ENCODE measurements around the gene ZNF787. TPM values are rescaled to one million over a fixed set of nuclear protein-coding genes. Genes with fewer than 3 reads are reported as not detected.
A peak's percentile ranks its signal among the peaks of the same experiment; 100 is the strongest.

Gene ZNF787
- total and polyA plus RNA-seq, 2 of the 8 experiments (the other 6 are each of a cell fraction or from before 2014, with no cell fraction given) = 19.7 to 56.0 TPM

- Histone ChIP-seq H3K56ac (replicated peaks; ENCODE audit: insufficient read length, low read depth, low read length) (no peak overlapping the region), H3K27ac (ENCODE audit: low read depth, low read length) (no peak overlapping the region), H2BK5ac (ENCODE audit: low read depth, low read length) (peak overlapping the region; percentile 78), H3K4ac (replicated peaks; ENCODE audit: insufficient read length, low read depth, low read length) (no peak overlapping the region), H4K91ac (replicated peaks; ENCODE audit: insufficient read length, low read length) (no peak overlapping the region), H3K9ac (replicated peaks in 1 of 4; ENCODE audit: extremely low read depth in 1 of 4, low read depth in 3 of 4, low read length in 3 of 4) (peak overlapping the region in 1 of 4 experiments; percentile 48; a peak in 1 of 7 replicates), H2BK120ac (replicated peaks; ENCODE audit: low read depth, low read length) (no peak overlapping the region), H4K5ac (ENCODE audit: insufficient read length, low read depth, low read length) (no peak overlapping the region), H2AFZ (ENCODE audit: low read length) (no peak overlapping the region), H2BK15ac (ENCODE audit: low read length) (peak overlapping the region; percentile 63; the same call in 1 of the 2 replicates), H3K79me1 (ENCODE audit: low read depth, low read length) (peaks cover 11% of the 10 kb centered on the region), H3K36me3 (ENCODE audit: control insufficient read depth in 2 of 4, insufficient read depth in 4 of 4, low read length in 3 of 4) (peaks cover 5 to 21% (median 6%) of the 10 kb centered on the region in 4 experiments; a peak in 6 of 8 replicates), H3K14ac (ENCODE audit: insufficient read length) (no peak overlapping the region), H3K23ac (ENCODE audit: insufficient read length) (no peak overlapping the region), H2BK20ac (ENCODE audit: low read length) (no peak overlapping the region), H3K4me2 (ENCODE audit: insufficient read depth in 1 of 2, low read depth in 2 of 2, low read length in 2 of 2) (peak overlapping the region; percentile 51), H3K4me1 (replicated peaks in 1 of 4; ENCODE audit: control insufficient read depth in 3 of 4, insufficient read depth in 4 of 4, low read length in 3 of 4) (peaks cover 5 to 10% (median 8%) of the 10 kb centered on the region in 4 experiments), H3K23me2 (ENCODE audit: low read depth, low read length) (no peaks in the 10 kb centered on the region), H3K27me3 (replicated peaks in 1 of 4; ENCODE audit: control insufficient read depth in 3 of 4, extremely low read depth in 1 of 4, insufficient read depth in 3 of 4, low read length in 3 of 4) (no peaks in the 10 kb centered on the region), H4K8ac (ENCODE audit: extremely low read depth, insufficient read depth, low read length) (no peak overlapping the region), H4K20me1 (replicated peaks in 1 of 2; ENCODE audit: control insufficient read depth in 1 of 2, insufficient read depth in 2 of 2, low read length in 2 of 2) (peaks cover 3 to 6% of the 10 kb centered on the region in 2 experiments), H3K18ac (ENCODE audit: extremely low read depth, low read length) (peak overlapping the region; percentile 4; the same call in 1 of the 2 replicates), H2AK5ac (ENCODE audit: low read depth, low read length) (peak overlapping the region; percentile 95; the same call in 1 of the 2 replicates), H3K9me3 (ENCODE audit: insufficient read depth in 2 of 2, low read depth in 1 of 2, low read length in 1 of 2) (no peaks in the 10 kb centered on the region), H3K4me3 (ENCODE audit: extremely low read depth in 1 of 4, insufficient read depth in 2 of 4, low read depth in 3 of 4, low read length in 4 of 4) (peak overlapping the region in 1 of 4 experiments; percentile 5; a peak in 1 of 8 replicates), H2BK12ac (ENCODE audit: low read depth, low read length) (peak overlapping the region; percentile 78; the same call in 1 of the 2 replicates), H3K79me2 (ENCODE audit: control insufficient read depth in 1 of 2, insufficient read depth in 2 of 2, low read length in 2 of 2) (peaks cover 0 to 13% of the 10 kb centered on the region in 2 experiments; a peak in 2 of 4 replicates)
- FAIRE-seq (peak; percentile 52), DNase-seq (ENCODE audit: low read depth in 1 of 2, low spot score in 2 of 2) (peak in 1 of 2 experiments; percentile 66)
- TF ChIP-seq PHF8 (conservative IDR thresholded peaks at IDR 0.05; ENCODE audit: low read depth, low read length) = no peak
- TF ChIP-seq JUND (IDR thresholded peaks at IDR 0.05; ENCODE audit: low read length) = no peak
- 0 out of 2 replicates have a peak, but pooled peaks have one; percentile 33 for TF ChIP-seq TAF1 (IDR thresholded peaks at IDR 0.05; ENCODE audit: low read depth, low read length)
- no peak for TF ChIP-seq JUN (IDR thresholded peaks at IDR 0.05; ENCODE audit: low read depth, low read length)
- TF ChIP-seq RBBP5 (IDR thresholded peaks at IDR 0.05; ENCODE audit: borderline replicate concordance, low read depth, low read length) = no peak
- 0 out of 2 replicates have a peak, but pooled peaks have one; percentile 24 for TF ChIP-seq TBP (IDR thresholded peaks at IDR 0.05; ENCODE audit: low read depth, low read length)
- TF ChIP-seq SP1 (IDR thresholded peaks at IDR 0.05; ENCODE audit: low read depth, low read length) = peak; percentile 43; the same call in 1 of the 2 replicates
- peak in 1 of 2 experiments; percentile 73; a peak in 2 of 4 replicates for TF ChIP-seq SIN3A (conservative IDR thresholded peaks at IDR 0.05 in 1 of 2, IDR thresholded peaks at IDR 0.05 in 1 of 2; ENCODE audit: low read depth in 1 of 2, low read length in 2 of 2)
- TF ChIP-seq RAD21 (IDR thresholded peaks at IDR 0.05 in 1 of 2, conservative IDR thresholded peaks at IDR 0.05 in 1 of 2; ENCODE audit: low read depth in 2 of 2, low read length in 2 of 2) = 0 out of 4 replicates have a peak, but pooled peaks of 1 of the 2 experiments have one; percentile 11
- no peak for TF ChIP-seq CREB1 (IDR thresholded peaks at IDR 0.05)
- TF ChIP-seq MAFK (IDR thresholded peaks at IDR 0.05; ENCODE audit: low read depth, low read length) = no peak
- no peak for TF ChIP-seq RNF2 (IDR thresholded peaks at IDR 0.05; ENCODE audit: borderline replicate concordance, low read depth, low read length, missing control alignments, poor library complexity, severe bottlenecking)
- 26% methylated on average over 6 of the region's 6 CpGs; no CpG with 5 or more reads in 1 of the 2 experiments for WGBS, 2 experiments (ENCODE audit: extremely low coverage in 1 of 2, insufficient coverage in 1 of 2, insufficient read length in 1 of 2, insufficient replicate concordance in 2 of 2, low coverage in 1 of 2, low lambda C conversion rate in 2 of 2, missing lambda C conversion rate in 1 of 2)
- POLR2A ChIA-PET (ENCODE audit: partially characterized antibody) = interaction anchor here (0.6 to 3.5 kb wide), 4 partner anchors 10 to 46 kb away, joined by 3 to 21 read pairs (median 4); no protein-coding TSS in a partner anchor
- CTCF ChIA-PET (ENCODE audit: partially characterized antibody) = interaction anchor here (0.8 to 7.9 kb wide), 17 partner anchors 10 to 156 kb away, joined by 3 to 137 read pairs (median 14); partner anchors contain the start of genes GALP and ZNF444
Measured at GRCh38 chr19:56153507-56153906, 32.4 kb upstream of the ZNF787 start.

Measured in H1 (cell line).